HepG2 (cell line): ENCODE measurements around the gene FRMD3. TPM values are rescaled to one million over a fixed set of nuclear protein-coding genes. Genes with fewer than 3 reads are reported as not detected.

Experiments
- ATAC-seq: fragments of 200-7000 bp; cut with Tn5 transposase; 3 replicates; pipeline ENCODE4 v1.9.1; 2020; ENCODE audit warnings: mild to moderate bottlenecking, moderate library complexity
- BruUV-seq: library from RNA; stranded (reverse); fragments of 400-500 nt; replicated peaks from 2 replicates; lab custom pipeline; 2021; lab: Mats Ljungman, UMichigan
- CTCF ChIA-PET: fragments of 300-600 bp; formaldehyde crosslinking; extraction: SDS; loops from one replicate; lab custom pipeline; 2021; ENCODE audit warnings: low total read pairs, inconsistent platforms, low intra/inter-chr PET ratio; lab: Yijun Ruan, JAX
- POLR2A ChIA-PET: fragments of 350-600 bp; sonication (Branson Sonifier 250); formaldehyde crosslinking; loops from one replicate; lab custom pipeline; 2020; ENCODE audit warnings: antibody characterized with exemption, inconsistent platforms; lab: Yijun Ruan, JAX
- DNase-seq: peaks from one replicate; pipeline ENCODE4 v3.0.0-alpha.2; 2015; ENCODE audit warnings: low spot score
- FAIRE-seq: peaks from 3 replicates; lab custom pipeline; 2011; peaks lifted over from hg19 to GRCh38; lab: Jason Lieb, UNC
- H2AFZ ChIP-seq: one replicate; pipeline ENCODE4 v1.6.1; 2011; ENCODE audit warnings: low read length, inconsistent platforms
- H3K27ac ChIP-seq: fragments of 300-600 bp; 3 replicates; pipeline ENCODE4 v1.8.0; 2011; ENCODE audit warnings: mixed run types, mild to moderate bottlenecking, mixed read lengths, low read length, inconsistent platforms; ENCODE audit not compliant: insufficient read depth; ENCODE audit errors: extremely low read length
- H3K27me3 ChIP-seq, 2 experiments: fragments of 200-600 bp in 1 of 2; 2 replicates in 1 of 2; 3 replicates in 1 of 2; pipeline versions ENCODE4 v1.6.0 to v1.8.0; 2011; ENCODE audit warnings: low read length in 2 of 2, mild to moderate bottlenecking in 2 of 2, moderate library complexity in 2 of 2, inconsistent platforms in 1 of 2; ENCODE audit not compliant: insufficient read depth in 2 of 2, control insufficient read depth in 1 of 2
- H3K36me3 ChIP-seq, 2 experiments: fragments of 200-600 bp in 1 of 2; replicated peaks in 1 of 2; 2 replicates in 1 of 2; 3 replicates in 1 of 2; pipeline versions ENCODE4 v1.5.1 to v1.8.0; 2011; ENCODE audit warnings: low read length in 2 of 2, inconsistent platforms in 1 of 2; ENCODE audit not compliant: insufficient read depth in 2 of 2, control insufficient read depth in 1 of 2
- H3K4me1 ChIP-seq: 2 replicates; pipeline ENCODE4 v1.5.1; 2012; ENCODE audit warnings: low read length, inconsistent platforms; ENCODE audit not compliant: insufficient read depth
- H3K4me2 ChIP-seq: 2 replicates; pipeline ENCODE4 v1.6.0; 2011; ENCODE audit warnings: low read depth, low read length, inconsistent platforms
- H3K4me3 ChIP-seq, 3 experiments: fragments of 200-600 bp in 1 of 3; sonication (generic), shearing (Covaris generic) in 1 of 3; replicated peaks in 1 of 3; 2 replicates each; pipeline ENCODE4 v1.5.1; 2011 to 2016; ENCODE audit warnings: low read length in 3 of 3, inconsistent platforms in 2 of 3, low read depth in 2 of 3, mild to moderate bottlenecking in 2 of 3, control low read depth in 1 of 3, mixed read lengths in 1 of 3; ENCODE audit not compliant: insufficient read depth in 1 of 3
- H3K79me2 ChIP-seq: one replicate; pipeline ENCODE4 v1.6.1; 2011; ENCODE audit warnings: low read length, inconsistent platforms; ENCODE audit not compliant: insufficient read depth
- H3K9ac ChIP-seq: 2 replicates; pipeline ENCODE4 v1.6.0; 2011; ENCODE audit warnings: mild to moderate bottlenecking, low read depth, low read length, inconsistent platforms; ENCODE audit not compliant: insufficient read depth
- H3K9me3 ChIP-seq: 2 replicates; pipeline ENCODE4 v1.5.1; 2012; ENCODE audit warnings: mild to moderate bottlenecking, low read length
- H4K20me1 ChIP-seq: 2 replicates; pipeline ENCODE4 v1.6.0; 2011; ENCODE audit warnings: inconsistent platforms, mild to moderate bottlenecking, low read length, moderate library complexity; ENCODE audit not compliant: insufficient read depth
- CBX2 ChIP-seq, 2 experiments: fragments of 200-600 bp in 1 of 2; sonication (generic); formaldehyde crosslinking in 1 of 2; IDR thresholded peaks; 2 replicates each; pipeline versions ENCODE4 v1.7.0 to v1.8.1; 2018 to 2022; ENCODE audit warnings: low read depth in 2 of 2, low read length in 1 of 2, mild to moderate bottlenecking in 1 of 2, missing genetic modification reagents in 1 of 2
- ELF4 ChIP-seq: sonication (generic); formaldehyde crosslinking; IDR thresholded peaks from 2 replicates; pipeline ENCODE4 v1.5.0; 2020; ENCODE audit warnings: missing genetic modification reagents, mild to moderate bottlenecking, moderate library complexity, borderline replicate concordance
- HMG20B ChIP-seq: conservative IDR thresholded peaks from 2 replicates; pipeline ENCODE4 v1.6.1; 2016; ENCODE audit warnings: missing genetic modification reagents, missing compliant biosample characterization
- NR3C1 ChIP-seq: sonication (generic); formaldehyde crosslinking; IDR thresholded peaks from 2 replicates; pipeline ENCODE4 v1.4.0; 2020; ENCODE audit warnings: missing genetic modification reagents
- U2AF1 ChIP-seq: fragments of 200-400 bp; formaldehyde crosslinking; optimal IDR thresholded peaks from 2 replicates; pipeline ENCODE3; 2017; ENCODE audit warnings: mild to moderate bottlenecking, low read depth, low read length
- ZBTB8A ChIP-seq: sonication (generic); formaldehyde crosslinking; IDR thresholded peaks from 2 replicates; pipeline ENCODE4 v1.4.0; 2020; ENCODE audit warnings: mild to moderate bottlenecking, low read depth, missing genetic modification reagents, borderline replicate concordance
- ZMAT3 ChIP-seq: sonication (generic); formaldehyde crosslinking; conservative IDR thresholded peaks from 2 replicates; pipeline ENCODE4 v1.7.0; 2021; ENCODE audit warnings: missing genetic modification reagents
- ZNF121 ChIP-seq: sonication (generic); formaldehyde crosslinking; IDR thresholded peaks from 2 replicates; pipeline ENCODE4 v1.5.0; 2020; ENCODE audit warnings: mild to moderate bottlenecking, missing genetic modification reagents
- ZNF609 ChIP-seq: sonication (generic); formaldehyde crosslinking; IDR thresholded peaks from 2 replicates; pipeline ENCODE4 v1.4.0; 2020; ENCODE audit warnings: mild to moderate bottlenecking, missing genetic modification reagents, borderline replicate concordance
- WGBS: methylation state at CpG from one replicate; pipeline ENCODE4 v1.1.6; 2017; ENCODE audit warnings: low lambda C conversion rate; 5-methylcytosine and 5-hydroxymethylcytosine counted together
- in situ Hi-C: cut with HindIII; loops from 2 replicates; pipeline ENCODE4 v1.10.0; 2017; ENCODE audit warnings: low pct_unique_long_range_greater_than_20kb; ENCODE audit not compliant: extremely low pct_ligation_motif_present
- intact Hi-C: fragments of 100-400 bp; cut with micrococcal nuclease; formaldehyde crosslinking; loops from one replicate; pipeline ENCODE4 v1.10.0; 2022; ENCODE audit not compliant: unreplicated experiment
- polyA plus RNA-seq, 8 experiments: library from polyadenylated mRNA; depleted of rRNA in 3 of 8; stranded (reverse) in 7 of 8; unstranded in 1 of 8; fragments of >200 nt; fragmentation: Illumina TruSeq in 4 of 8; extraction: Trizol in 4 of 8; gene quantifications; 2 replicates each; pipeline versions ENCODE4 v1.2.1 to v1.2.3, GENCODE V29; 2011 to 2016; ENCODE audit warnings: low read depth in 4 of 8, missing spikeins in 1 of 8, mixed read lengths in 1 of 8; ENCODE audit not compliant: insufficient read depth in 1 of 8
- total RNA-seq, 5 experiments: library from RNA; depleted of rRNA; stranded (reverse); fragments of >200 nt; fragmentation: Illumina TruSeq; extraction: Trizol; gene quantifications; 2 replicates each; pipeline ENCODE4 v1.2.3, GENCODE V29; 2016; ENCODE audit warnings: low read depth in 1 of 5
- TF ChIP-seq, protein P1 (sequence below): sonication (generic); formaldehyde crosslinking; IDR thresholded peaks from 2 replicates; pipeline ENCODE4 v1.4.0; 2020; ENCODE audit warnings: missing genetic modification reagents, borderline replicate concordance
- TF ChIP-seq, protein P2 (sequence below): sonication (generic); formaldehyde crosslinking; IDR thresholded peaks from 2 replicates; pipeline ENCODE4 v1.8.0; 2022; ENCODE audit warnings: missing genetic modification reagents, low read depth, mild to moderate bottlenecking, borderline replicate concordance

FRMD3 gene
- total and polyA plus RNA-seq, 2 of the 13 experiments (the other 11 are each of a cell fraction or from before 2014, with no cell fraction given): 3.2 to 7.7 TPM

DNA sequence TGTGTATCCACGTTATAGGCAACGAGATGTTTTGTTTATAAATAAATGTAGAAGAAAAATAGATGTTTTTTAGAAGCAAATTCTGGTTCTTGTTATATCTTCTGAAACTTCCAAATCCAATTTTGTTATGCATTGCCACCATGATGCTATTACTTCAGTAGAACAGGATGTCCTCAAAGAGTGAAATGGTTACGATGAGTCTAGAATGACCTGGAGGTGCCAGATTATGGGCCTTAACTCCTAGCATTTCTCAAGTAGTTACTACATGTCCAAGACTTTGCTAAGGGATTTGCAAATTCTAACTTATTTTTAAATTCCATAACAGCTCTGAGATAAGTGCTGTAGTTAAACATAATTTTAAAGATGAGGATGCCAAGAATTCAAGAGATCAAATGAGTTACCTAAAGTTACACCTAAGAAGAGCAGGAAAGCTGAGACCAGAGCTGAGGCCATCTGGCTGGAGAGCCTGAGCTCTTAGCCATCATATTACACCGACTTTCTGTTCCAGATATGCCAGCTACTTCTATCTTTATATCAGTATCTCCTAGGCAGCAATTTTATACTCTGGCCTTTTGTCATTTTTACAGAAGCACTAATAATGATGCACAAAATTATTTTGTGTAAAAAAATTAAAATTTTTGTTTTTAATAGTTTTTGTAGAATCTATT is 302.0 kb downstream of the FRMD3 start (continued):
- TF ChIP-seq ZMAT3 (CRISPR knock-in tag) (no peak), ELF4 (CRISPR knock-in tag) (no peak), CBX2 (IDR thresholded peaks at IDR 0.05; ENCODE audit: low read depth, low read length) (no peak), CBX2 (CRISPR knock-in tag; IDR thresholded peaks at IDR 0.05; ENCODE audit: low read depth) (no peak), ZNF121 (CRISPR knock-in tag) (no peak), U2AF1 (no peak), HMG20B (CRISPR knock-in tag) (no peak)
- TF ChIP-seq, protein P1, sequence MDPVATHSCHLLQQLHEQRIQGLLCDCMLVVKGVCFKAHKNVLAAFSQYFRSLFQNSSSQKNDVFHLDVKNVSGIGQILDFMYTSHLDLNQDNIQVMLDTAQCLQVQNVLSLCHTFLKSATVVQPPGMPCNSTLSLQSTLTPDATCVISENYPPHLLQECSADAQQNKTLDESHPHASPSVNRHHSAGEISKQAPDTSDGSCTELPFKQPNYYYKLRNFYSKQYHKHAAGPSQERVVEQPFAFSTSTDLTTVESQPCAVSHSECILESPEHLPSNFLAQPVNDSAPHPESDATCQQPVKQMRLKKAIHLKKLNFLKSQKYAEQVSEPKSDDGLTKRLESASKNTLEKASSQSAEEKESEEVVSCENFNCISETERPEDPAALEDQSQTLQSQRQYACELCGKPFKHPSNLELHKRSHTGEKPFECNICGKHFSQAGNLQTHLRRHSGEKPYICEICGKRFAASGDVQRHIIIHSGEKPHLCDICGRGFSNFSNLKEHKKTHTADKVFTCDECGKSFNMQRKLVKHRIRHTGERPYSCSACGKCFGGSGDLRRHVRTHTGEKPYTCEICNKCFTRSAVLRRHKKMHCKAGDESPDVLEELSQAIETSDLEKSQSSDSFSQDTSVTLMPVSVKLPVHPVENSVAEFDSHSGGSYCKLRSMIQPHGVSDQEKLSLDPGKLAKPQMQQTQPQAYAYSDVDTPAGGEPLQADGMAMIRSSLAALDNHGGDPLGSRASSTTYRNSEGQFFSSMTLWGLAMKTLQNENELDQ (CRISPR knock-in tag): no peak

GRCh38 chr9:83235526-83235925 is 302.7 kb downstream of the FRMD3 start:
- H3K27me3 ChIP-seq: no peaks in the 10 kb centered on the region
- H3K79me2 ChIP-seq: no peaks in the 10 kb centered on the region
- in situ Hi-C loops (no loop called here), intact Hi-C loops (no loop called here)
- POLR2A ChIA-PET: no interaction called here
- WGBS: 75% methylated on average over 2 of the region's 2 CpGs
- TF ChIP-seq, protein P2, sequence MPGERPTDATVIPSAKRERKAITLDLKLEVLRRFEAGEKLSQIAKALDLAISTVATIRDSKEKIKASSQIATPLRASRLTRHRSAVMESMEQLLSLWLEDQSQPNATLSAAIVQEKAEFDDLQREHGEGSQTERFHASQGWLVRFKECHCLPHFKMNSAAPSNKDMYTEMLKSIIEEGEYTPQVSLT: no peak
- TF ChIP-seq ZBTB8A (CRISPR knock-in tag) (no peak), ZNF609 (no peak), NR3C1 (CRISPR knock-in tag) (no peak)
- no peaks in the 10 kb centered on the region for H3K9me3 ChIP-seq
- CTCF ChIA-PET: no interaction called here
- no peaks in the 10 kb centered on the region for H4K20me1 ChIP-seq
- H3K9ac ChIP-seq: no peak overlapping the region
- no peak overlapping the region for H2AFZ ChIP-seq
- FAIRE-seq: no peak
- H3K4me3 ChIP-seq: no peak overlapping the region
- BruUV-seq: no TSS peak
- no peaks in the 10 kb centered on the region for H3K36me3 ChIP-seq
- H3K27ac ChIP-seq: no peak overlapping the region
- no peak for ATAC-seq
- no peak for DNase-seq
- H3K4me2 ChIP-seq: no peak overlapping the region
- peaks cover 10% of the 10 kb centered on the region for H3K4me1 ChIP-seq
